Gastrocnemius medialis (tissue), 4 donors: ENCODE data around the gene ARRDC1.

Source experiments
- CTCF ChIP-seq, 5 experiments: fragments of 450-650 bp in 3 of 5; fragments of 200-600 bp in 2 of 5; sonication (generic) in 2 of 5; IDR thresholded peaks in 4 of 5; conservative IDR thresholded peaks in 1 of 5; 1 replicate in 4 of 5; 2 replicates in 1 of 5; pipeline ENCODE4 v1.5.1; 2016 to 2019; ENCODE audit warnings: antibody characterized with exemption in 5 of 5, mild to moderate bottlenecking in 3 of 5, moderate library complexity in 3 of 5
- POLR2A ChIP-seq, 2 donors: fragments of 450-650 bp; IDR thresholded peaks; one replicate each; pipeline ENCODE4 v1.6.1; 2017; ENCODE audit warnings: antibody characterized with exemption in 2 of 2, mild to moderate bottlenecking in 2 of 2, moderate library complexity in 2 of 2

GRCh38 chr9:137632230-137633161 lies 27.0 kb downstream of the ARRDC1 start:
- no peak for TF ChIP-seq CTCF (IDR thresholded peaks at IDR 0.05 in 4 of 5, conservative IDR thresholded peaks at IDR 0.05 in 1 of 5)
- TF ChIP-seq POLR2A (IDR thresholded peaks at IDR 0.05) = no peak
